ENCODE results near the gene ZNF610.

ZNF610 gene

GRCh38 chr19:52410276-52410675 is 74.2 kb downstream of the ZNF610 start:
- DNase-seq, result no peak

DNA sequence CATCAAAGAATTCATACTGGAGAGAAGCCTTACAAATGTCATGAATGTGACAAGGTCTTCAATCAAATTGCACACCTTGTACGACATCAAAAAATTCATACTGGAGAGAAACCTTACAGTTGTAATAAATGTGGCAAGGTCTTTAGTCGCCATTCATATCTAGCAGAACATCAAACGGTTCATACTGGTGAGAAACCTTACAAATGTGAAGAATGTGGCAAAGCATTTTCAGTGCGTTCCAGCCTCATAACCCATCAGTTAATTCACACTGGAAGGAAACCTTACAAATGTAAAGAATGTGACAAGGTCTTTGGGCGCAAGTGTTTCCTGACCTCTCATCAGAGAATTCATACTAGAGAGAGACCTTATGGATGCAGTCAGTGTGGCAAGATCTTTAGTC is 79.7 kb downstream of the ZNF610 start:
- no peak for DNase-seq
